Stimulated activated CD8-positive, alpha-beta memory T cell treated with anti-CD3 and anti-CD28 coated beads, Interleukin-15, amount 100 ng/mL, for 1 hour (primary cell): Measurements from ENCODE around the gene PCID2.
"Not testable (repeated sequence)": the region's sequence is repeated elsewhere in the genome, so short reads cannot be mapped to it uniquely, and the experiment has no call there.

ENCODE experiments used
- DNase-seq: peaks from one replicate; pipeline ENCODE4 v3.0.0-alpha.2; 2020; ENCODE audit warnings: low read depth

The PCID2 gene

GRCh38 chr13:113164492-113164891 is 44.0 kb downstream of the PCID2 start:
- no peak for DNase-seq

GRCh38 chr13:113162783-113163685 is 45.4 kb downstream of the PCID2 start:
- DNase-seq, result no peak

DNA sequence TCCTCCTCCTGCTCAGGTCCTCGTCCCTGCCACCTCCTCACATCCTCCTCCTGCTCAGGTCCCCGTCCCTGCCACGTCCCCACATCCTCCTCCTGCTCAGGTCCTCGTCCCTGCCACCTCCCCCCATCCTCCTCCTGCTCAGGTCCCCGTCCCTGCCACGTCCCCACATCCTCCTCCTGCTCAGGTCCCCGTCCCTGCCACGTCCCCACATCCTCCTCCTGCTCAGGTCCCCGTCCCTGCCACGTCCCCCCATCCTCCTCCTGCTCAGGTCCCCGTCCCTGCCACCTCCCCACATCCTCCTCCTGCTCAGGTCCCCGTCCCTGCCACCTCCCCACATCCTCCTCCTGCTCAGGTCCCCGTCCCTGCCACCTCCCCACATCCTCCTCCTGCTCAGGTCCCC is 46.5 kb downstream of the PCID2 start:
- not testable (repeated sequence) for DNase-seq

DNA sequence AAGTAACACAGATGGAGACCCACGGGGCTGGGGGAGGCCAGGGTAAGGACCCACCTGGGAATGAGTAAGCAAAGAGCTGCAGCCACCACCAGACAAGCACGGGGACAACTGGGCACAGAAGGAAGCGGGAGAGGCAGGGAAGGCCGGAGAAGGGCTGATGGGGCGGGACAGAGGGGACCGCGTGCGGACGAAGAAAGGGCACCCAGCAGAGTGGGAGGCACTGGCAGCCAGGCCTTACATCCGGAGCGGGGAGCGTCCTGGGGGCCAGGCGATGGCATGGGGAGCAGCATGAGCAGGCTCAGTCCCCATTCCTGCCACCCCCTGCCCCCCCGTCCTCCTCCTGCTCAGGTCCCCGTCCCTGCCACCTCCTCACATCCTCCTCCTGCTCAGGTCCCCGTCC is 47.0 kb downstream of the PCID2 start:
- DNase-seq, result no peak

DNA sequence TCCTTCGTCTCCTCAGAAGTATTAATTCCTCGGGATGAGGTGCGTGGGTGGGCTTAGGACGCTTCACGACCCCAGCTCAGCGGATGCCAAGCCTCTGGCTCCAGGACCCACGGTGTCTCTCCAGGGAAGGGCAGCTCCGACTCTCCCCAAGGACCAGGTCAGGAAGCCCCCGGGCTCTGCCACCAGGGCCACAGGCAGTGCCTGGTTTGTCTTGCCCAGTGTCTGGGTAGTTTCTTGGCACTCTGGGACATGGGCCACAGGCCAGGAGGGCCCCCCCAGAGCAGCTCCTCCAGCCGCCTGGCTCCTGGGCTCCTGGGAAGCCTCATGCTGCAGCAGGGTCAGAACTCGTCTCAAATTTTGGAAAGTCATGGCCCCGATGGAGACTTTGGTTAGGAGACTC is 47.5 kb downstream of the PCID2 start:
- no peak for DNase-seq

DNA sequence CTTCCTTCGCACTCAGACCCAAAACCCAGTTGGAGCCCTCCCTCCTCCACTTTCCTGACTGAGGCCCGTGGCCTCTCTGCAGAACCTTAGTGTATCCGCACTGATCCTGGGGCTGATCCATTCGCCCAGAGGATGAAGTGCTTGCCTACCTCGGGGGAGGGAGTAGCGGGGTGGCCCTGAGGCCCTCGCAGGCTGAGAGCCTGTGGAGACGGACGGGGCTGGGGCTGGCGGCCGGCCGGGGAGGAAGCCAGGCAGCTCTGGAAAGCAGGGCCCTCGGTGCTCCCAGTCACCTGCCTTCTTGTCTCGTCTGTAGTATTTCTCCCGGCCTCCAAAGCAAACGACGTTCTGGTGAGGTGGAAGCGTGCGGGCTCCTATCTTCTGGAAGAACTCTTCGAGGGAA is 48.8 kb downstream of the PCID2 start:
- DNase-seq, result no peak

GRCh38 chr13:113158946-113159345 is 49.5 kb downstream of the PCID2 start:
- DNase-seq, result no peak

DNA sequence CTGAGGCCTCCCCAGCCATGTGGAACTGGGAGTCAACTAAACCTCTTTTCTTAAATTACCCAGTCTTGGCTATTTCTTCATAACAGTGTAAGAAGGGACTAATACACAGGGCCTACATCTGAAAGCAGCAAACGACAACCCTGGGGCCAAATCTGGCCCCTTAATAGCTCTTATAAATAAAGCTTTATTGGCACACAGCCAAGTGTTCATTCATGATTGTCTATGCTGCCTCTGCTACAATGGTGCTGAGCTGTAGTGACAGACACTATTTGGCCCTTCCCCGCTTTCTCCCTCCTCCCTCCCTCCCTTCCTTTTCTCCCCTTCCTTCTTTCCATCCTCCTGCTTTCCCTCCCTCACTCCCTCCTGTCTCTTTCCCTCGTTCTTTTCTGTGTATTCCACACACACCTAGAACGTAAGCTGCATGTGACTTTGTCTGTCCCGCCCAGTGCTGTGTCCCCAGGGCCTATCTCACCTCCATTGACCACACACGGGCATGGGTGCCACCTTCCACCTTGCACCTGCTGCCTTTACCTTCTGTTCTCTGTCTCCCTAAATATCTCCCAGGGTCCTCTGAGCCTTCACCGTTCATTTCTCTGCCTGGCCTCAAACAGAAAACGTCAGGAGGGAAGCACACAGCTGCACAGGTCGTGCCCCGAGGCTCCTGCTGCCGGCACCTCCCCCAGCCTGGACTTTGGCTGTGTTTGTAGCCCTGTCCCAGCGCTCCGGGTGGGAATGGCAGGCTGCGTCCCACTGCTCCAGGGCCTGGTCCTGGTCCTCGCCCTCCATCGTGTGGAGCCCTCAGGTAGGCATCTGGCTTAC is 50.3 kb downstream of the PCID2 start, which contains the start of gene PROZ:
PROZ (plus strand) TSS at position 720 of the 819 bp plus-strand sequence; CDS start at position 733, 13 bp downstream.
- no peak for DNase-seq

- DNase-seq, result no peak
Measured at GRCh38 chr13:113157206-113157928, 51.1 kb downstream of the PCID2 start.

DNA sequence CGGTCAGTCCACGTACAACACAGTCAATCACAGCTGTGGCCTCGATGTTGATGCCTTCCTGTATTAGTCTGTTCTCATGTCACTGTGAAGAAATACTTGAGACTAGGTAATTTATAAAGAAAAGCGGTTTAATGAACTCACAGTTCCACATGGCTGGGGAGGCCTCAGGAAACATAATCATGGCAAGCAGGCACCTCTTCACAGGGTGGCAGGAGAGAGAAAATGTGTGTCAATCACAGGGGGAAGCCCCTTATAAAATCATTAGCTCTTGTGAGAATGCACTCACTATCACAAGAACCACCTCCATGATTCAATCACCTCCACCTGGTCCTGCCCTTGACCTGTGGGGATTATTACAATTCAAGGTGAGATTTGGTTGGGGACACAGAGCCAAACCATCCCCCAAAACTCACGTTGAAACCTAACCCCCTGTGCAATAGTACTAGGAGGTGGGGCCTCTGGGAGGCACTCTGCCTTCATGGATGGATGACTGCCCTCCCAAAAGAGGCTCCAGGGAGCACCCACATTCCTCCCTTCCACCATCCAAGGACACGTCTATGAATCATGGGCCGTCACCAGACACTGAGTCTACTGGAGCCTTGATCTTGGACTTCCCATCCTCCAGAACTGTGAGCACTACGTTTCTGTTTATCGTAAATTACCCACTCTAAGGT is 52.4 kb downstream of the PCID2 start:
- no peak for DNase-seq

GRCh38 chr13:113155201-113155600 is 53.3 kb downstream of the PCID2 start:
- DNase-seq, result no peak

DNA sequence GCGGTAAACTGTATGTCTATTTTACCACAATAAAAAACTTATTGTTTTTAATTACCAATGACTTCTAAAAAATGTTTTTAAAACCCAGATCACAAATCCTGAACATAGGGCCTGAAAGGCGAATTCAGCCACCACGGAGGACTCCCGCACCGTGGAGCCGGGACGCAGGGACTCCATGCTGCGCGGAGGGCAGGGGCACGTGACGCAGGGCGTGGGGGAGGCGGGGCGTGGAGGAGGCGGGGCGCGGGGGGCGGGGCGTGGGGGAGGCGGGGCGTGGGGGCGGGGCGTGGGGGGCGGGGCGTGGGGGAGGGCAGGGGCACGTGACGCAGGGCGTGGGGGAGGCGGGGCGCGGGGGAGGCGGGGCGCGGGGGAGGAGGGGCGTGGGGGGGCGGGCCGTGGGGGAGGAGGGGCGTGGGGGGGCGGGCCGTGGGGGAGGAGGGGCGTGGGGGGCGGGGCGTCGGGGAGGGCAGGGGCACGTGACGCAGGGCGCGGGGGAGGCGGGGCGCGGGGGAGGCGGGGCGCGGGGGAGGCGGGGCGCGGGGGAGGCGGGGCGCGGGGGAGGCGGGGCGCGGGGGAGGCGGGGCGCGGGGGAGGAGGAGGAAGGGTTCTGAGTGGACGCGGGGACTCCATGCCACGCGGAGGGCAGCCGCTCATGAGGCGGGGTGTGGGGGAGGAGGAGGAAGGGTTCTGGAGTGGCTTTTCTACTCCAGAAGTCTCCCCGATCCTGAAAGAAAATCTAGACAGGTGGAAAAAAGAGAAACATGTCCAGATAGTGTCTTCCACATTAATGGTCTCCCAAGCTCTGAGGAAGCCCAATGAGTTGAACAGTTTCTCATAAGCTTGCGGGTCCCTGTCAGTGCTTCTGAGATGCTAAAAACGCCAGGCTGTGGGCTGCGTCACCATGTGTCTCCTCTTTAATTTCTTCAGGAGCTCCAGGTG is 54.4 kb downstream of the PCID2 start:
- DNase-seq, result peak; percentile 50

GRCh38 chr13:113152984-113153809 is 55.3 kb downstream of the PCID2 start:
- DNase-seq, result no peak

- DNase-seq, result no peak
Measured at GRCh38 chr13:113152691-113152983, 55.8 kb downstream of the PCID2 start.

DNA sequence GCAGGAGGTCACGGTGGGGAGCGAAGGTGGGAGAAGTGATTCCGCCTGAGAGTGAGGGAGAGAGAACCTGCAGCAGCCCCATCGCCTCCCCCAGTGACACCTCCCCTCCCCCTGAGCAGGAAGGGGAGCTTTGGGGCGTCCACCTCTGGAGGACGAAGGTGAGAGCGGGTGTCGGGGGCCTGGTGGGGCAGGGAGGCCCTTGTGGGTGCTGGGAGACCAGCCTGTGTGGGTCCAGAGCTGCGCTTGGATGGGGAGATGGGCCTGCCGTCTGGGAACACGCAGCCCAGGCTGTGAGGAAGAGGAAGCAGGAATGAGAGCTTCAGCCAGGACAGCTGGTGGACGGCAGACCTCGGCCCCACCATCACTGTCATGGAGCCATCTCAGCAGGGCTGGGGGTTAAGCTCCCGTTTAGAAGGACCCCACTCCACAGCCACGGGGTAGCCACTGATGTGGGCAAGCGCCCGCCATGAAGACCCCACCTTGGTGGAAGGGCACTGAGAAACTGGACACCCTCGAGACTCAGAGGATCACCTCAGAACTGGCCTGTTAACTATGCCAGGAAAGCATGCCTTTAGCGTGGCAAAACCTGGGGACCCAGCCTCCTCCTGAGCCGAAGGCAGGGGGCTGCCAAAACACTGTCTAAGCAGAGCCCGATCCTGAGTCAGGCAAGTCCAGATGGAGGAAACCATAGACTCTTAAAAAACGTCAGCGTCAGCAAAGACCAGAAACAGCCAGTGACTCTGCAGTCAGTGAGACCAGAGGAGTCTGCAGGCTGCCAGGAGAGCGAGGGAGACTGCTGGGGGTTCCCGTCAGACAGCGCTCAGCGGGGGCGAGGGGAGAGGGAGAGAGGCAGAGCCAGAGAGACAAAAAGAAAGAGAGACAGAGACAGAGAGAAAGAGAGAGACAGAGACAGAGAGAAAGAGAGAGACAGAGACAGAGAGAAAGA is 56.5 kb downstream of the PCID2 start:
- no peak for DNase-seq

DNA sequence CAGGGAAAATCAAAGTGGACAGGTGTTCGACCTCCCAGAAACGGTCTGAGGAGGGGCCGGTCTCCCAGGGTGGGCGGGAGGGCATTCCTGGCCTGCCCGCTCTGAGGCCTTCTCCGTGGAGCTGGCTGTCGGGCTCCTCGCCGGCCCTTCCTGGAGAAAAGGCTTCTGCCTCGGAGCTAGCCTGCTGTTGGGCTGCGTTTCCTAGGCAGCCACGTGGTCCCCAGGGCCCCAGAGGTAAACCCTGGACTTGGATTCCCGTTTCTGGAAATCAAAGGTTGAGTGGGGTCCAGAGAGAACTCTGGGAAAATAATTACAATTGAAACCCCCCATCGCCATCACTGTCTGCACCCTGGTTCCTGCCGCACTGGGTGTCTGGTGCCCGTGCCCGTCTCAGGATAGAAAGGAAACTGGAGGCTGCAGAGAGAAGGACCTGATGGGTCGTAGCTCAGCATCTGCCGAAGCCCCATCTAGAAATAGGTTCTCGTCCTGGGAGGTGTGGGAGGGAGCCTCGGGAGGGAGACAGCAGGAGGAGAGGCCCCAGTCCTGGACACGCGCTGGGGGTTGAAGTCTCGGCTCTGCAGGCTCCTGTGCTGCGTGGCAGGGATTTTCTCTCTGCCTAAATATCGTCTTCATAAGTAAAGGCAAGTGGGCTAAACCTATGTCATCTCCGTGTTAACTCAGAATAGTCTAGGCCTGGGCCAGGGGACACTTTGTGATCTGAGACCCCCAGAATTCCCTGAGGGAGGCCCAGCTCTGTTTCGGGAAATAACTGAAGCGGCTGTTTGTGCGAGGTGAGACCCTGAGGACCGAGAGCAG is 57.7 kb downstream of the PCID2 start:
- DNase-seq, result no peak

DNA sequence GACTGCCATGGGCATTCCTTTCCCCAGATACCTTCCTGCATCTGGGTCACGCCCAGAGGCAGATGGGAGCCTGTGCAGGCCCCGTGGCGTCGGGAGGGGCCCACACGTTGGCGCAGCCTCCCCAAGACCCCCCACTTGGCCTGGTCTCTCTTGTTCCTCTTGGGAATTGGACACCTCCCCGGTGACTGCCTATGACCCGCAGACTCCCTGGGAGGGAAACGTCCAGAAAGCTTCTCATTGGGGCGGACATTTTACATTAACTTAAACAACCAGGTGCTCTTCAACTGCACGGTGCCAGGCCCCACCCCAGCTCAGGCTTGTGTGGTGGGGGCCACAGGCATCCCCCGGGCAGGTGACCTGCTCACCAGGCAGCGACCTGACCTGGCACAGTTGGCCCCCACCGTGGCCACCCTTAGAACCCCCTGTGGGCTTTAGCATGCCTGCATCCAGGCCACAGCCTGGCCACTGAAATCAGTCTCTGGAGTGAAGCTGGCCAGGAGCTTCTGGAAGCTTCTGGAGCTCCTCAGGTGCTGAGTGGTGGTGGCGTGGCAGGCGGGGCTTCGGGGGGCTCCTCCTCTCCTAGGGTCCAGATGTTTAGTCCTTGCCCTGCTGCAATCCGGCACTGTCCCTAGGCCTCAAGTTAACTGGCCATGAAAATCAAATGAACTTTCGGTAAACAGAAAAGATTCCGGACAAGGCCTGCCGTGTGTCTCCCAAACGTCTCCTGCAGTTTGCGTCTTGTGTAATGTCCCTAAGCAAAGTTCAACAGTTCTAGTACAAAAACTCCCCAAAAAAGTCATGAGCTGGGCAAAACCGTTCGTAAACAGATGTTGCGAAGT is 58.5 kb downstream of the PCID2 start:
- DNase-seq, result no peak
